Mesenchymal stem cell (in vitro differentiated cells and primary cell): ENCODE measurements around the gene CPA2.
A peak's percentile ranks its signal among the peaks of the same experiment; 100 is the strongest.

ENCODE experiments used
- DNase-seq: peaks from one replicate; pipeline ENCODE4 v3.0.0-alpha.2; 2013
- H2AFZ ChIP-seq: one replicate; pipeline ENCODE4 v1.6.1; 2013; ENCODE audit warnings: low read depth, mild to moderate bottlenecking, control low read depth, inconsistent platforms, low read length, moderate library complexity
- H2AK5ac ChIP-seq: 2 replicates; pipeline ENCODE4 v1.6.1; 2013; ENCODE audit warnings: low read length, moderate library complexity, mild to moderate bottlenecking, inconsistent platforms; ENCODE audit not compliant: severe bottlenecking
- H2BK120ac ChIP-seq: one replicate; pipeline ENCODE4 v1.6.1; 2013; ENCODE audit warnings: low read depth, mild to moderate bottlenecking, inconsistent platforms, low read length, moderate library complexity
- H2BK12ac ChIP-seq, 2 experiments: one replicate each; pipeline ENCODE4 v1.6.1; 2013; ENCODE audit warnings: inconsistent platforms in 2 of 2, low read length in 2 of 2, mild to moderate bottlenecking in 2 of 2, moderate library complexity in 2 of 2, control low read depth in 1 of 2
- H2BK15ac ChIP-seq: one replicate; pipeline ENCODE4 v1.6.1; 2013; ENCODE audit warnings: mild to moderate bottlenecking, low read depth, inconsistent platforms; ENCODE audit not compliant: poor library complexity, severe bottlenecking
- H2BK5ac ChIP-seq: 2 replicates; pipeline ENCODE4 v1.6.1; 2013; ENCODE audit warnings: low read depth, mild to moderate bottlenecking, low read length, control low read depth, inconsistent platforms; ENCODE audit not compliant: poor library complexity, severe bottlenecking
- H3K14ac ChIP-seq, 2 experiments: one replicate each; pipeline ENCODE4 v1.6.1; 2013; ENCODE audit warnings: inconsistent platforms in 2 of 2, low read length in 2 of 2, control low read depth in 1 of 2, mild to moderate bottlenecking in 1 of 2, moderate library complexity in 1 of 2
- H3K18ac ChIP-seq, 2 experiments: one replicate each; pipeline ENCODE4 v1.6.1; 2013; ENCODE audit warnings: inconsistent platforms in 2 of 2, low read length in 2 of 2, control low read depth in 1 of 2, low read depth in 1 of 2, mild to moderate bottlenecking in 1 of 2
- H3K23ac ChIP-seq, 2 experiments: one replicate each; pipeline ENCODE4 v1.6.1; 2013; ENCODE audit warnings: inconsistent platforms in 2 of 2, low read length in 2 of 2, mild to moderate bottlenecking in 2 of 2, moderate library complexity in 2 of 2, control low read depth in 1 of 2
- H3K27ac ChIP-seq: 2 replicates; pipeline ENCODE4 v1.5.1; 2013; ENCODE audit warnings: mild to moderate bottlenecking, moderate library complexity, low read length, control low read depth, inconsistent platforms; ENCODE audit not compliant: poor library complexity, severe bottlenecking
- H3K27me3 ChIP-seq, 2 experiments: 2 replicates each; pipeline versions ENCODE4 v1.6.1 to v1.7.0; 2013; ENCODE audit warnings: low read length in 2 of 2, mild to moderate bottlenecking in 2 of 2, moderate library complexity in 2 of 2, control low read depth in 1 of 2, inconsistent platforms in 1 of 2; ENCODE audit not compliant: control insufficient read depth in 1 of 2, insufficient read depth in 1 of 2
- H3K36me3 ChIP-seq, 2 experiments: 2 replicates each; pipeline versions ENCODE4 v1.6.1 to v1.7.0; 2013; ENCODE audit warnings: low read length in 2 of 2, control low read depth in 1 of 2, inconsistent platforms in 1 of 2, low read depth in 1 of 2, mild to moderate bottlenecking in 1 of 2; ENCODE audit not compliant: insufficient read depth in 2 of 2, control insufficient read depth in 1 of 2
- H3K4ac ChIP-seq, 2 experiments: one replicate each; pipeline ENCODE4 v1.6.1; 2013; ENCODE audit warnings: inconsistent platforms in 2 of 2, low read length in 2 of 2, mild to moderate bottlenecking in 2 of 2, moderate library complexity in 2 of 2, control low read depth in 1 of 2, low read depth in 1 of 2
- H3K4me1 ChIP-seq: 2 replicates; pipeline ENCODE4 v1.6.1; 2013; ENCODE audit warnings: low read depth, low read length, control low read depth; ENCODE audit not compliant: control insufficient read depth, insufficient read depth
- H3K4me2 ChIP-seq: 2 replicates; pipeline ENCODE4 v1.6.1; 2013; ENCODE audit warnings: low read length, mild to moderate bottlenecking, inconsistent platforms; ENCODE audit not compliant: poor library complexity, severe bottlenecking
- H3K4me3 ChIP-seq, 2 experiments: 2 replicates each; pipeline versions ENCODE4 v1.5.1 to v1.7.0; 2013; ENCODE audit warnings: low read length in 2 of 2, mild to moderate bottlenecking in 2 of 2, control low read depth in 1 of 2, low read depth in 1 of 2; ENCODE audit not compliant: insufficient read depth in 1 of 2
- H3K79me1 ChIP-seq: replicated peaks from 2 replicates; pipeline ENCODE4 v1.6.1; 2013; ENCODE audit warnings: mild to moderate bottlenecking, control low read depth, low read length, inconsistent platforms; ENCODE audit not compliant: poor library complexity, severe bottlenecking
- H3K9ac ChIP-seq: 2 replicates; pipeline ENCODE4 v1.7.0; 2013; ENCODE audit warnings: mild to moderate bottlenecking, low read length, moderate library complexity
- H3K9me3 ChIP-seq: 2 replicates; pipeline ENCODE4 v1.7.0; 2013; ENCODE audit warnings: mild to moderate bottlenecking, low read length; ENCODE audit not compliant: control insufficient read depth
- H4K8ac ChIP-seq: one replicate; pipeline ENCODE4 v1.6.1; 2013; ENCODE audit warnings: inconsistent platforms, mild to moderate bottlenecking, low read length, moderate library complexity
- H4K91ac ChIP-seq: one replicate; pipeline ENCODE4 v1.6.1; 2013; ENCODE audit warnings: mild to moderate bottlenecking, low read length, inconsistent platforms
- WGBS: methylation state at CpG from one replicate; pipeline ENCODE4 v1.1.7; 2013; ENCODE audit warnings: mixed read lengths; 5-methylcytosine and 5-hydroxymethylcytosine counted together

The CPA2 gene

GRCh38 chr7:130303551-130303950 is 36.9 kb downstream of the CPA2 start:
- Histone ChIP-seq H2BK120ac (no peak overlapping the region), H3K4me3 (no peak overlapping the region), H3K18ac (no peak overlapping the region), H3K9ac (no peak overlapping the region), H3K9me3 (no peaks in the 10 kb centered on the region), H3K27ac (no peak overlapping the region), H2AK5ac (no peak overlapping the region), H3K4me1 (no peaks in the 10 kb centered on the region), H2BK12ac (no peak overlapping the region), H4K91ac (no peak overlapping the region), H3K27me3 (peaks cover 0 to 3% of the 10 kb centered on the region in 2 experiments), H2BK15ac (no peak overlapping the region), H2AFZ (no peak overlapping the region), H4K8ac (no peak overlapping the region), H2BK5ac (no peak overlapping the region), H3K79me1 (peaks cover 9% of the 10 kb centered on the region), H3K4me2 (no peak overlapping the region), H3K36me3 (peaks cover 0 to 49% of the 10 kb centered on the region in 2 experiments), H3K14ac (no peak overlapping the region), H3K4ac (no peak overlapping the region), H3K23ac (no peak overlapping the region)
- WGBS, result 80% methylated on average over 3 of the region's 5 CpGs
- DNase-seq, result no peak

GRCh38 chr7:130303982-130304381 is 37.3 kb downstream of the CPA2 start:
- H2AFZ ChIP-seq, result no peak overlapping the region
- H3K14ac ChIP-seq, result no peak overlapping the region
- H3K23ac ChIP-seq, result no peak overlapping the region
- H3K36me3 ChIP-seq, result peaks cover 0 to 50% of the 10 kb centered on the region in 2 experiments
- H2BK120ac ChIP-seq, result no peak overlapping the region
- DNase-seq, result no peak
- H3K9ac ChIP-seq, result no peak overlapping the region
- H3K4me3 ChIP-seq, result no peak overlapping the region
- peaks cover 0 to 3% of the 10 kb centered on the region in 2 experiments for H3K27me3 ChIP-seq
- no peak overlapping the region for H3K4ac ChIP-seq
- no peak overlapping the region for H3K18ac ChIP-seq
- no peaks in the 10 kb centered on the region for H3K4me1 ChIP-seq
- H3K4me2 ChIP-seq, result no peak overlapping the region
- no peak overlapping the region for H2BK5ac ChIP-seq
- H3K27ac ChIP-seq, result no peak overlapping the region
- H3K79me1 ChIP-seq, result peaks cover 6% of the 10 kb centered on the region
- H4K8ac ChIP-seq, result no peak overlapping the region
- no peaks in the 10 kb centered on the region for H3K9me3 ChIP-seq
- H2BK12ac ChIP-seq, result no peak overlapping the region
- H2BK15ac ChIP-seq, result no peak overlapping the region
- 95% methylated on average over 5 of the region's 5 CpGs for WGBS
- no peak overlapping the region for H4K91ac ChIP-seq
- H2AK5ac ChIP-seq, result no peak overlapping the region

- no peak for DNase-seq
- 97% methylated on average over 3 of the region's 3 CpGs for WGBS
- no peaks in the 10 kb centered on the region for H3K4me1 ChIP-seq
- no peak overlapping the region for H2BK120ac ChIP-seq
- H2BK15ac ChIP-seq, result no peak overlapping the region
- H3K18ac ChIP-seq, result no peak overlapping the region
- H3K9me3 ChIP-seq, result no peaks in the 10 kb centered on the region
- peaks cover 0 to 3% of the 10 kb centered on the region in 2 experiments for H3K27me3 ChIP-seq
- H3K36me3 ChIP-seq, result peaks cover 0 to 51% of the 10 kb centered on the region in 2 experiments
- no peak overlapping the region for H3K27ac ChIP-seq
- H4K8ac ChIP-seq, result no peak overlapping the region
- peaks cover 3% of the 10 kb centered on the region for H3K79me1 ChIP-seq
- no peak overlapping the region for H3K4me3 ChIP-seq
- H2AK5ac ChIP-seq, result no peak overlapping the region
- no peak overlapping the region for H2BK12ac ChIP-seq
- H2BK5ac ChIP-seq, result no peak overlapping the region
- H3K4me2 ChIP-seq, result no peak overlapping the region
- no peak overlapping the region for H4K91ac ChIP-seq
- H3K14ac ChIP-seq, result no peak overlapping the region
- no peak overlapping the region for H3K23ac ChIP-seq
- no peak overlapping the region for H2AFZ ChIP-seq
- no peak overlapping the region for H3K9ac ChIP-seq
- H3K4ac ChIP-seq, result no peak overlapping the region
Measured at GRCh38 chr7:130304878-130305277, 38.2 kb downstream of the CPA2 start.

GRCh38 chr7:130305433-130306042 is 38.9 kb downstream of the CPA2 start:
- Histone ChIP-seq H2BK15ac (no peak overlapping the region), H3K27me3 (peaks cover 0 to 3% of the 10 kb centered on the region in 2 experiments), H3K79me1 (peaks cover 1% of the 10 kb centered on the region), H2BK12ac (no peak overlapping the region), H3K9me3 (no peaks in the 10 kb centered on the region), H3K14ac (no peak overlapping the region), H3K27ac (no peak overlapping the region), H2BK5ac (no peak overlapping the region), H4K8ac (no peak overlapping the region), H3K4me2 (no peak overlapping the region), H3K9ac (no peak overlapping the region), H3K18ac (no peak overlapping the region), H3K36me3 (peaks cover 0 to 55% of the 10 kb centered on the region in 2 experiments), H2AK5ac (no peak overlapping the region), H2AFZ (no peak overlapping the region), H2BK120ac (no peak overlapping the region), H3K4me1 (no peaks in the 10 kb centered on the region), H3K4me3 (no peak overlapping the region), H3K23ac (no peak overlapping the region), H4K91ac (peak overlapping the region; percentile 19), H3K4ac (no peak overlapping the region)
- DNase-seq, result no peak
- 91% methylated on average over 21 of the region's 21 CpGs for whole genome bisulfite sequencing
